GM12892 (cell line): ENCODE data around the gene HDAC5.
"Not testable (repeated sequence)": the region's sequence is repeated elsewhere in the genome, so short reads cannot be mapped to it uniquely, and the experiment has no call there.

Experiments
- DNase-seq: peaks from one replicate; pipeline ENCODE4 v3.0.0; 2011; ENCODE audit not compliant: insufficient read length
- FAIRE-seq: peaks from 2 replicates; lab custom pipeline; 2011; peaks lifted over from hg19 to GRCh38; lab: Jason Lieb, UNC
- POLR2A ChIP-seq: IDR thresholded peaks from 2 replicates; pipeline ENCODE4 v1.6.1; 2011; ENCODE audit warnings: low read depth, low read length, control low read depth
- POLR2AphosphoS5 ChIP-seq: IDR thresholded peaks from 2 replicates; pipeline ENCODE4 v1.6.1; 2011; ENCODE audit warnings: low read depth, low read length, control low read depth
- TAF1 ChIP-seq: IDR thresholded peaks from 2 replicates; pipeline ENCODE4 v1.6.1; 2011; ENCODE audit warnings: low read depth, mild to moderate bottlenecking, control low read depth, low read length, borderline replicate concordance

Gene HDAC5

GRCh38 chr17:44105483-44105882 is 18.0 kb downstream of the HDAC5 start:
- TF ChIP-seq POLR2A (no peak), TAF1 (no peak), POLR2AphosphoS5 (no peak)
- DNase-seq = no peak
- no peak for FAIRE-seq

- DNase-seq (no peak), FAIRE-seq (no peak)
- TF ChIP-seq POLR2AphosphoS5 = no peak
- no peak for TF ChIP-seq POLR2A
- TF ChIP-seq TAF1 = no peak
Measured at GRCh38 chr17:44102849-44103622, 20.4 kb downstream of the HDAC5 start.

DNA sequence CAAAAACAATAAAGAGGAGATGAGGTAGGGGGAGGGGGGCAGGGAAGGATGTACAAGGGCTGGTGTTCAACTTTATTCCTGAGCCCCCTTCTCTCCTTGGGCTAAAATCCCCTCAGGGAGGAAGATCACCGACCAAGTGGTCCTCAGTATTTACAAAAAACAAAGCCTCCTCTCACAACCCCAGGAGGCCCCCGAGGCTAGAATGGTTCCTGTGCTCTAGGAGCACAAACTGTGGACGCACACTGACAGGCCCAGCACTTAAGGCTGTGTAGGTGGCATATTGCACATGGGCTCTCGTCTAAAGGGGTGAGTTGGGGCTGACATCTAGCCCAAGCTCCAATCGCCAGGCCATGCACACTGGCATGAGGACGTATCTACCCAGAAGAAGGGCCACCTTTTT is 21.6 kb downstream of the HDAC5 start:
- peak; percentile 48 for FAIRE-seq

DNA sequence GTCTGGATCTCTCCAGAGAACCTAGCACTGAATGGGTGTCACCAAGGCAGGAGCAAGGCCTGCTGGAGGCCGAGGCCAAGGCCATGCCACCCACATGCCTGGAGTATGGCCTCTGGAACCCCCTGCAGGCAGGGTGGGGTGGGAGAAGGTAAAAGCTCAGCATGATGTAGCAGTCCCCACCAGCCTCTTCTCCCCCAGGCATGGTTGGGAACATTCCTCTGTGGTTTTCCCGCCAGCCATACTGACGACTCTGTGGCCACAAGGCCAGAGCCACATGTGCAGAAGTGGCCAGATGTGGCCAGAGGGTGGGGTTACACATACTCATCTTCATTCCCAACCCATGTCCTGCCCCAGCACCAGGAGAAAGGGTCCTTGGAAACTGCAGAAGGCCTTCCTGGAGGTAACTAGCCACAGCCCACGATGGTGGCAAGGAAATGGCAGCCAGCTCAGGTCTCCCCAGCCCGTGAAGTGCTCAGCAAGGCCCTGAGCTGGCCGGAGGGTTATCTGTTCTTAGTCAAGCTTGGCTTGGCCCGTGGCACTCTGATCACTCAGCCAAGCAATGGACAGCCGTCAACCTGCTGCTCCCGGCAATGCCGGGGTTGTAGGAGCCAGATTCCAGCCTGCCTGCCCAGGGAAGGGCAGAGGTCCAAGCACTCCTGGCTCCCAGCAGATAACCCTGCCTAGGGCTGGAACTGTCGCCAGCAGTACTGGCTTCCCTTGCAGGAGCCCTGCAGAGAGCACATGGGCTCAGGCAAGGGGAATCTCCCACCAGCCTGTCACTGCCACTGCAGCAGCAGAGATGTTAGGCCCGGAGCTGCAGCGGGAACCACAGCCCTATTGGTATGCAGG is 26.1 kb downstream of the HDAC5 start:
- FAIRE-seq = no peak
- DNase-seq = no peak
- no peak for TF ChIP-seq TAF1
- TF ChIP-seq POLR2AphosphoS5 = no peak
- no peak for TF ChIP-seq POLR2A

More for the DNA sequence above, 21.6 kb downstream of the HDAC5 start:
- DNase-seq = not testable (repeated sequence)

DNA sequence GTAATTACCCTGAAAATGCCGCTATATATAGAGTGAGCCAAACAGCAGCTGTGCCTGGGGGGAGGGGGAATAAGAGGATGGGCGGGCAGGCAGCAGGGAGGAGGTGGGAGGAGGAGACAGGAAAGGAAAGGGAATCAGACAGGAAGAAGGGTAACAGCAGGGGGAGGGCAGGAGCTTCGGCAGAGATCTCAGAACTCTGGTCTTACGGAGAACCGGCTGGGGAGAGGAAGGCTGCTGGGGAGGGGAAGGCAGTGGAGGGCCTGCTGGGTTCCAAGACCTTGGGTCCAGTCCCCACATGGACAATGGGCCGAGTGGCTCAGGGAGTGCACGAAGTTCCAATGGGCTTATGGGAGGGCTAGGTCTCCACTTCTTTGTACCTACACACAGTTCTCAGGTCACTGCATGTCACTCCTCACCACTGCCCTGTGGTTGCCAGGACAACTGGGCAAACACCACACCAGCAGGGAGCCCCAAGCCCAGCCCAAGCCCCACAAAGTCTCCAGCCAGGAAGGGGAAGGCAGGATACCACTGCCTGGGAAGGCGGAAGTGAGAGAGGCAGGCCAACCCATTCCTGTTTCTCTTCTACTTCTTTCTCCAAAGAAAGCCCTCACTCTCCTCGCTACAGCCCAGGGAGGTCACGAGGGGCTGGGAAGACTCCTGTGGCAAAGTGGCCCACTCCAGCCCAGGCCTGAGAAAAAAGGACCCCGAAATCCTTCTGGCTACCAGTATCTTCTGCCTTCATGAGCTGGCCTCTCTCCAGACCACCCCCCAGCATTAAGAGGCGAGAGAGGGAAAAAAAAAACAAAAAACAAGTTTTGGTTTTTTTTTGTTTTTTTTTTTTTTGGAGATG is 27.6 kb downstream of the HDAC5 start:
- TF ChIP-seq POLR2AphosphoS5 (no peak), POLR2A (no peak), TAF1 (no peak)
- DNase-seq (no peak), FAIRE-seq (no peak)

DNA sequence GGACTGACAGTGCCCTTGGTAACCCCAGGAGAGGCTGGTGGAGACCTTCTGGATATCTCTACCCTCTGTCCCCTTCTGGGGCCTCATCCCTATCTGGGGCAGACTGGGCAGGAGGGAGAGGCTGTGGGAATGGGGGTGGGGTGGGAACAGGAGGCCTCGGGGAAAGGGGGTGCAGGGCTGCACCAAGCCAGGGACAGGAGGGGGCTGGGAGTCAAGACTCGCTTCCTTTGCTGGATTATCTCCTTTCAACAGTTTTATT is 28.1 kb downstream of the HDAC5 start:
- FAIRE-seq (no peak), DNase-seq (no peak)
- TF ChIP-seq POLR2A (no peak), TAF1 (no peak), POLR2AphosphoS5 (no peak)

GRCh38 chr17:44094701-44095387 is 28.6 kb downstream of the HDAC5 start:
- no peak for DNase-seq
- TF ChIP-seq TAF1 = no peak
- no peak for FAIRE-seq

- no peak for DNase-seq
- FAIRE-seq = no peak
- TF ChIP-seq POLR2AphosphoS5 (no peak), TAF1 (no peak), POLR2A (no peak)
Measured at GRCh38 chr17:44093231-44093900, 30.1 kb downstream of the HDAC5 start.

DNA sequence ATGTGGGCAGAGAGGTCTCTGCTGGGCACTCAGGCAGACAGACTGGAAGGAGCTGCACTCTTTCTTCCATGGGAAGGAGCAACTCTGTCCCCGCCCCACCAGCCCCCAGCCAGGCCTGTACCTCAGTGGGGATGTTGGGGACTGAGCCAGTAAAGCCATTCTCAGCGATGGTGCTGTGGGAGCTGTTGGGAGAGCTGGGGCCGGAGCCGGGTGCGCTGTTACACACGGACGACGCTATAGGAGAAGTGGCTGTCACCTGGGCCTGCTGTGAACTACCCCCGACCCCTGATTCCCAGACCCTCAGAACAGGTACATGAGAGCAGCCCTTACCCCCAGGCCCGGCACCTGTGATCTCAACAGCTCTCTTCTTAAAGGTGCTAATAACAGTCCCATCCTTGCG is 31.4 kb downstream of the HDAC5 start:
- FAIRE-seq (no peak), DNase-seq (no peak)
- TF ChIP-seq POLR2AphosphoS5 (no peak), POLR2A (no peak), TAF1 (no peak)

DNA sequence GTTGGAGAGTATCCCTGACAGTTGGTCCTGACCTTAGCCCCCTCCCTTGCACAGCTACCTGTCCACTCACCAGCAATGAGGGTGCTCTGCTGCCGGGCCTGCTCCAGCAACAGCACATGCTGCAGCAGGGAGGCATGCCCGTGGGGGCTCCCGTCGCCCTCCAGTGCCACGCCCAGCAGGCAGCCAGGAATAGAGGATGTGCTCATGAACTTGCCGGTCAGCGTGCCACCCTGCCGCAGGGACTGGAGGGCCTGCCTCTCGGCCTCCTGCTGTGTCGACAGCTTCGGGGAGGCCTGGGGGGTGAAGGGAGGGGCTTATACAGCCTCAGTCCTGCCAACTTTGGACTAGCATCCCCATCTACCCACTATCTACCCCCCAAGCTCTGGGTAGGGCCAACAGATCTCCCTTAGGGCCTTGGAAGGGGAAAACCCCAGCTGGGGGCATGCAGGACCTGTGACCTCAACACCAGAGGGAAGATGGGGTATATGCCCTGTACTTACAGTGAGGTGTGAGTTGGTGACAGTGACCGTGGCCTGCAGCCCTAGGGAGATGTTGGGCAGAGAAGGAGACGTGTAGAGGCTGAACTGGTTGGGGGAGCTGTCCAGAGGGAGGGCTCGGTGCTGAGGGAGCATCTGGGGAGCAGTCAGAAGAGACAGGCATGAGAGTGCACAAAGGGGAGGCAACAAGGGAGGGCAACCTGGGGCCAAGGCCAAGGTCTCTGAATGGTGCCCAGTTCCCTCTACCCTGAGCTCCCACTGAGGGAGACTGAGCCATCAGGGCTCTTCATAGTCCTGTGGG is 32.0 kb downstream of the HDAC5 start:
- DNase-seq (no peak), FAIRE-seq (no peak)
- no peak for TF ChIP-seq TAF1
- no peak for TF ChIP-seq POLR2AphosphoS5
- no peak for TF ChIP-seq POLR2A
